NAMALWA (cell line): Measurements from ENCODE around the gene GAB4.
"Not testable (repeated sequence)": the region's sequence is repeated elsewhere in the genome, so short reads cannot be mapped to it uniquely, and the experiment has no call there.

Experiments used
- DNase-seq: peaks from one replicate; pipeline ENCODE4 v3.0.0-alpha.2; 2015; ENCODE audit warnings: low spot score

The GAB4 gene, protein sequence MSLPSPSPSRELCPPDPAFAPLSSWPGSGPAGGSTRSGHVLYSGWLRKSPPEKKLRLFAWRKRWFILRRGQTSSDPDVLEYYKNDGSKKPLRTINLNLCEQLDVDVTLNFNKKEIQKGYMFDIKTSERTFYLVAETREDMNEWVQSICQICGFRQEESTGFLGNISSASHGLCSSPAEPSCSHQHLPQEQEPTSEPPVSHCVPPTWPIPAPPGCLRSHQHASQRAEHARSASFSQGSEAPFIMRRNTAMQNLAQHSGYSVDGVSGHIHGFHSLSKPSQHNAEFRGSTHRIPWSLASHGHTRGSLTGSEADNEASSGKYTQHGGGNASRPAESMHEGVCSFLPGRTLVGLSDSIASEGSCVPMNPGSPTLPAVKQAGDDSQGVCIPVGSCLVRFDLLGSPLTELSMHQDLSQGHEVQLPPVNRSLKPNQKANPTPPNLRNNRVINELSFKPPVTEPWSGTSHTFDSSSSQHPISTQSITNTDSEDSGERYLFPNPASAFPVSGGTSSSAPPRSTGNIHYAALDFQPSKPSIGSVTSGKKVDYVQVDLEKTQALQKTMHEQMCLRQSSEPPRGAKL

DNA sequence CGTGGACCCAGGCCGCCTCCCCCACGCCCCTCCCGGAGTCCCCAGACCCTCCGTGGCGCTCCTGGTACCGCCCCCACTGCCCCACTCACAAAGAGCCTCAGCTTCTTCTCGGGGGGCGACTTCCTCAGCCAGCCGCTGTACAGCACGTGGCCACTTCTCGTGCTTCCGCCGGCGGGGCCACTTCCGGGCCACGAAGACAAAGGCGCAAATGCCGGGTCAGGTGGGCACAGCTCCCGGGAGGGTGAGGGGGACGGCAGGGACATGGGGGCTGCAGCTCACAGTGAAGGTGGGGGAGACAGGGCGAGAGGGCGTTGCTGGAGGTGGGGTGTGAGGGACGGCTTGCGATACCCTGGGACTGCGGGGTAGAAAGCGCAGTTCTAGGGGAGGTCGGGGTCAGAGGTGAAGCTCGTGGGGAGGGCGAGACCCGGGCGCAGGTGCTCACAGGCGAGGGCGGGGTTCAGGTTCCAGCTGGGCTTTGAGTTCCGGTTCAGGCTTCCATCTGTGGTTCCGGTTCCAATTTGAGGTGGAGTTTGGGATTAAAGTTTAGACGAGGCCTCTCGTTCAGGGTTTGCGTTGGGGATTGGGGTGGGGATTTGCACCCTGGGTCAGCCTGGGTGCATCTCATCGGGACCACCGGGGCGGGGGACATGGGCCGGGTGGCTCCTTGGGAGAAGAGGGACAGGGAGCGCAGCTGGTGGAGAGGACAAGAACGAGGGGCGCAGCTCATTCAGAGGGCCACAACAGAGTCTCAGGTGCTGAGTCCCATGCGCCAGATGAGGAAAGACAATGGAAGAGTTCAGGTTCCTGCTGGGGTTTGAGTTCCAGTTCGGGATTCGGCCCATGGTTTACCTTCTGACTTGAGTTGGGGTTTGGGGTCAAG lies at the start of gene GAB4:
Gene GAB4, minus strand, starts transcription at position 371 of the 880 bp plus-strand sequence. Its CDS starts 108 bp downstream, at position 263.
- no peak for DNase-seq

DNA sequence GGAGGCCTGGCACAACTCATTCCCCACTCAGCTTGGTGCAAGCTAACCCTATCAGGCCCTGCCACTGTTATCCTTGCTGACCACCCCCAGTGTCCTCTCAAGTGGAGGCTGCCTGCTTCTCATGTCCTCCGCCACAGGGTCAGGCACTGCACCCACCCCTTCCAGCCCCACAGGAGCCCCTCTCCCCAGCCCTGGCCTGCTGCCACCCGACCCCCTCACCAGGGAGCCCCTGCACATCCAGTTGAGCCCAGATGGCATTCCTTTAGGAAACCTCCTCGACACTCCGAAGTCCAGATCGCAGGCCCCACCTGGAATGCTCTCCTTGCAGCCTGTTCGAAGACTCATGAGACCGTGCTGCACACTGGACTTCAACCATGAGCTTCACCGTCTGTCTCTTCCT lies 48.8 kb upstream of the GAB4 start:
- no peak for DNase-seq

DNA sequence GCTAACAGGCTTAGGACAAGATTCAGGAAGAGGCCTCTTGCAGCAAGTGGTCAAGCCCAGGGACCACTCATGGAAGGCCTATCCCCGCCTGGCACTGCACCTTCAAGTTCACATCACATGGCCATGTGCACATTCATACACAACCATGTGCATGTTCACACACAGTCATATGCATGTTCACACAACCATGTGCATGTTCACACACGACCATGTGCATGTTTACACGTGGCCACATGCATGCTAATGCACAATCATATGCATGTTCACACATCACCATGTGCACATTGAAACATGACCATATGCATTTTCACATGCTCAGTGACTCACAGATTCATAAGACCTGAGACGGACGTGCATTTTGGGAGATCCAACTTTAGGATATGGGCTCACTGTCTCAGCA lies 48.0 kb upstream of the GAB4 start:
- DNase-seq: no peak

DNA sequence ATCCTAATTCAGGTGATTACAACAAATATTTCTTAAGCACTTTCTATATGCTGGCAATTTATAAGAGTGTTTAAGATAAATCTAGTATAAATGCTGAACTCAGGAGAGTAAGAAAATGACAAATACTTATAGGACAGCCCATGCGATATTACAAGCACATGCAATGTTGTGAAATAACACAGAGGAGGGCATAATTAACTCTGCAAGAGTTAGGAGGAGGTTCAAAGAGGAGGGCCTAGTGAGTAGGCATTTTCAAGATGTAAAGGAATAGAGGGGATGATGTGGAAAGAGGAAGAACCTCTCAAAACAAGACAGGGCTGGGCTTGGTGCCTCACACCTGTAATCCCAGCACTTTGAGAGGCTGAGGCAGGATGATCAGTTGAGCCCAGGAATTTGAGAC lies 39.6 kb upstream of the GAB4 start:
- DNase-seq: no peak

DNA sequence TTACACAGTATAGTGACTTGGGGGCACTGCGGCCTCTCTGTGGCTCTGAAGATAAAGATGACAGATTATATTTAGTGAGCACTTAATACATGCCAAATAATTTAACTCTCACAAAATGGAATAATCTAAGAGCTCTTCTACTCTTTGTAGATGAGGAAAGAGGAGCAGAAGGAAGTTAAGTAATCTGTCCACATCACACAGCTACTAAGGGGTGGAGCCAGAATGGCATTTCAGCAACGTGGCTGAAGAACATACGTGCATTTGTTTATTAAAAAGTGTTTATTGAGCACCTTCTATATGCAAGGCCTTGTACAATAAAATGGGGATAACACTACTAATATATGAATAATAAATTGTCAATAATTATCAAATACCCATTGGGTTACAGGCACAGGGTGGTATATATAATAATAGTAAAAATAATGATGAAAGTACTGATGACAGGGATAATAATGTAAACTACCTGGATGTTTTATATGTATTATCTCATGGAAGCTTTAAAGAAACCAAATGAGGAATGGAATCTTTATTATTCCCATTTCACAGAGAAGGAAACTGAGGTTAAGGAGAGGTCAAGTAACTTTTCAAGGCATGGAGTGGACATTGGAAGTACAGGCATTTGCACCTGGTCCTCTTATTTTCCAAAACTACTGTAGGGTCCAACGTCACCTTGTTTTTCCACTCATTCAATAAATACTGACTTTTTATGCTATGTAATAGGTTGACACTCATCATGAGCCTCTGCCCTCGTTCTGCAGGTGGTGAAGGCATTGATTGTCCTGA lies 38.7 kb upstream of the GAB4 start:
- no peak for DNase-seq

DNA sequence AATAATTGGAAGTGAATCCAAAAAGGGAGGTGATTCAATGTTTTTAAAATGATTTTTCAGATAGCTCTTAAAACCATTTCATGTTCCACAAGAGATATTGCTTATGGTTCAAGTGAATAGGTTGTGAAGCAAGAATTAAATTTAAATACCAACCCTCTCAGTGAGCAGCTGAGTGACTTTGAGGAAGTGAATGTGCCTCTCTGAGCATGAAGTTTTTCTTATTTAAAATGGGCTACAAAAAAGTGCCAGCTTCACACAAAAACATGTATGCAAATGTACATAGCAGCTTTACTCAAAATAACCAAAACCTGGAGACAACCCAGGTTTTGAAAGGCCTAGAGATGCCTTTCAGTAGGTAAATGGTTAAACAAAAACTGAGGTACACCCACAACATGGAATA lies 35.5 kb upstream of the GAB4 start:
- peak; percentile 40 for DNase-seq

DNA sequence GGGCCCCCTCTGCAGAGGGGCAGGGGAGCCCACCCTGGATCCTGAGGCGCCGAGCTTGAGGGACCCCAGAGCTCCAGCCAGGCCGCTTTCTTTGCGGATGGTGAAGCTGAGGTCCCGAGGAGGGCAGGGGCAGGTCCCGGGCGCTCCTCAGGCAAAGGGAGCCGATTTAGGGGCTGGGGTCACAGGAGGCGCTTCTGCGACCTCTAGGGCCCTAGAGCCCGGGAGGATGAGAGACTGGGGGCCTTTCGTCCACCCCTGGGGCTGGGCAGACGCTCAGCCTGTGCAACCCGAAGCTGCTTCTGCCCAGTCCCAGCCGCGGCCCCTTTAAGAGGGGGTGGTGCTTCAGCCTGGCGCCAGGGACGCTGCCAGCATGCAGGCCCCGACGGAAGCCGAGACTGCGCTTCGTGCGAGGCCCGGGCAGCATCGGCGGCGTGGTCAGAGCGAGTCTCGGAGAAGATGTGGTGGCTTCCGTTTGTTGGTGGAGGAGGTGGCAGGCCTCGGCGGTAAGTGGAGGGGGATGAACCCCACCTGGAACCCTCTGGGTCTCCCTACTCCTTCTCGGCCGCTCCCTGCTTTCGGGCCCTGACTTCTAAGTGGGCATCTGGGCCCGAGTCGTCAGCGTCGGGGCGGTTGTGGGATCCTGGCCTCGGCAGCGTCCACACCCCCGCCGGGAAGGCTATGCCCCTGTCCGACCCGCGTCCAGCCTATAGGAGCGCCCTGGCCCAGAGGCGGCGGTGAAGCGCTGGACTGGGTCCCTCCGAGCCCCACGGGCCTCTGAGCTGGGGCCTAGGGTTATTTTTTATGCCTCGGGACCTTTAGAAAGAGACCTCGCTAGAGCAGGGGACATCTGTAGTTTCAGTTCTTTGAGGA lies 29.1 kb upstream of the GAB4 start:
- peak; percentile 58 for DNase-seq

DNA sequence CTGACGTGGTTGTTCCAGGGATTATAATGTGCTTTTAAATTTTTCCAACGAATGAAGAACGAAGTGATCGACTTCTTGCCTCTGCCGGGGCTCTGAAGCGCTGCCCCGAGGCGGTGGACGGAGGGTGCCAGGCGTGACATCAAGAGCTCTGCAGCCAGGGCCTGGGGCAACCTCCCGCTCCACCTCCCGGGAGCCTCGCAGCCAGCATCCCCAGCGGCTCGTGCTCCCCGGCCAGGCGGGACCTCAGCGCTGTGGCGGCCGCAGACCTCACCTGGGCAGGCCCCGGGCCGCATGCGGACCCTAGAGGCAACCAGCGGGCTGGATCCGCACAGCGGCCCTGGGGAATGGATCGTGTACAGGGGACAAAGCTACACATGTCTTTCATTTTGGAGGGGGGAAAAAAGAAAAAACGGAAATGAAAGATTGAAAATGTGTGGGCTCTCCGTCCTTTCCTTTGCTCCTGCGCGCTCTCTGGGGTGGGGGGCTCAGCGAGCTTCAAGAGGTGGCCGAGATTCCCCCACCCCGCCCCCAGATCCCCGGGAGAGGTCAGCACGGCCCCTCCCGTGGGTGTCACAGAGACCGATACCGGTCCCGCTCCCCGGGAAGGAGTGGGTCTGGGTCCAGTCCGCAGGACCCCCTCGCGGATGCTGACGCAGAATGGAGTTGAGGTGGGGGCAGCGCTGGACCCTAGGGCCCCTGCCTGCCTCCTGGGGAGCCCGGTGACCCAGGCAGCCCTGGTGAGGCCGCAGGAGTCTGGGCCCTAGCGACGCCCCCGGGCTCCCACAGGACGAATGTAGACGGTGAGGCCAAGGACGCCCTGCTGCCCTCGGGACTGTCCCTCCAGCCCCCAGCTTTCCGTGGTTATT lies 28.2 kb upstream of the GAB4 start:
- DNase-seq: not testable (repeated sequence)

DNA sequence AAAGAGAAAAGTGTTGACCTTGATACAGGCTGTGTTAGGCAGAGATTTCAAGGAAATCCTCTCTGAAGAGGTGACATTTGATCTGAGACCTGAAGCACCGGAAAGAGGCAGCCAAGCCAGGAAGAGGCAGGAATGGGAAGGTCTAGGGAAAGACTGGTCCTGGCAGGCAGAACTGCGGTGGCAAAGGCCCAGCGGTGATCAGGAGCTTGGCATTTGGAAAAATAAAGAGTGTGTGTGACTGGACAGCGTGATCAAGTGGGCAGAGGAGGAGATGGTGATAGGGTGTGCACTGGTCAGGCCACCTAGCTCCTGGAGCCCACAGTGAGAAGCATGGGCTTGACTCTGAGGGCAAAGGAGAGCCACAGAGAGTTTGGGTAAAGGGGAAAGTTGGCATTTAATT lies 27.2 kb upstream of the GAB4 start:
- DNase-seq: no peak

DNA sequence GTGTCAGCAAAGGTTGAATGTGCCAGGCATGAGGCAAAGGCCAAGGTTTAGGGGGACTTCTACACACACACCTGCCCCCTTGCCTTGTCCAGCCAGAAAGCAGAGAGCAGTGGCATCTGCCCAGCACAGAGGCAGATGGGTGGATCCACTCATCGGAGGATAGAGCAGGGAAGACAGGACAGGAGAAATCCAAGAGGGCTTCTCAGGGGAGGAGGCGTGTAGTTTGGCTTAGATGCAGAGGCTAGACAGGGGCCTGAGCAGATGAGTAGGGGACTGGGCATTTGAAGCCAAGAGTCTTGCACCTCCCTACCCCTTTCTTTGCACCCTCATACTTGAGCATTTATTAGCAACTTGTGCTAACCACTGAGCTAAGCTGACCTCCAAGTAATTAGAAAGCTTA lies 26.5 kb upstream of the GAB4 start:
- not testable (repeated sequence) for DNase-seq

DNA sequence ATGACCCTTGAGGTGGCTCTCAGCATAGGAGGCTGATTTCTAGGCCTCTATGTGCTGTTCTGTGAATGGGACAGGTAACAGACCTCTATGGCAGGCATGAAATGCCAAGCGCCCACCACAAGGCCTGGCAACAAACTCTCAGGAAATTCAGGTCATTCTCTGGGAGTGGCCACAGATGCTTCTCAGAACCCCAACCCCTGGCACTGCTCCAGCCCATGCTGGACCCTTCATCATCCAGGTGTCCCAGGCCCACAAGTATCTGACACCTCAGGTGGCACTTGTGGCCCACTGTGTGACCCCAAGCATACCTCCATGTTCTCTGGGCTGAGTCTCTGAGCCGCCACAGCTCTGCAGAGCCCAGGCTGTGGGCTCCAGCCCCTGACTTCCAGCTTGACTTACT lies 24.3 kb upstream of the GAB4 start:
- not testable (repeated sequence) for DNase-seq

DNA sequence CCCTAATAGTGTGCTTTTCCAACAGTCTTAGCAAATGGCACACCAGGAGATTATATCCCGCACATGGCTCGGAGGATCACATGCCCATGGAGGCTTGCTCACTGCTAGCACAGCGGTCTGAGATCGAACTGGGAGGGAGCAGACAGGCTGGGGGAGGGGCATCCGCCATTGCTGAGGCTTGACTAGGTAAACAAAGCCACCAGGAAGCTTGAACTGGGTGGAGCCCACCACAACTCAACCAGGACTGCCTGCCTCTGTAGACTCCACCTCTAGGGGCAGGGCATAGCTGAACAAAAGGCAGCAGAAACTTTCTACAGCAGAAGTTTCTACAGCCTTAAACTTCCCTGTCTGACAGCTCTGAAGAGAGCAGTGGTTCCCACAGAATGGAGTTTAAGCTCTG lies 16.4 kb upstream of the GAB4 start:
- DNase-seq: peak; percentile 38

DNA sequence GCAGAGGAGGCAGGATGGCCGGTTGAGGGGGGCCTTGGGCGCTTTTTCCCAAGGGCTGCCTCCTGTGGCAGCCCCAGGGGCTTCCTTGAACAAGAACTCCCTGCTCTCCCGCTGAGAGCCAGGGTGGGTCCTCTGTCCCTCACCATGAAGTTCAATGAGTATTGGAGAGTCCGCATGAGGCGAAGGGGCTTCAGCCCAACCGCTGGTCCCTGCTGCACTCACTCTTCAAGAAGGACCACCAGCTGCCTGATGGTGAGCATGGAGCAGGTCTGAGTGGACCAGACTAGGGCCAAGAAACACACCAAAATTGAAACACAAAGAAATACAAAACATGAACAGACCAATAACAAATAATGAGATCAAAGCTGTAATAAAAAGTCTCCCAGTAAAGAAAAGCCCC lies 7.5 kb upstream of the GAB4 start:
- not testable (repeated sequence) for DNase-seq

DNA sequence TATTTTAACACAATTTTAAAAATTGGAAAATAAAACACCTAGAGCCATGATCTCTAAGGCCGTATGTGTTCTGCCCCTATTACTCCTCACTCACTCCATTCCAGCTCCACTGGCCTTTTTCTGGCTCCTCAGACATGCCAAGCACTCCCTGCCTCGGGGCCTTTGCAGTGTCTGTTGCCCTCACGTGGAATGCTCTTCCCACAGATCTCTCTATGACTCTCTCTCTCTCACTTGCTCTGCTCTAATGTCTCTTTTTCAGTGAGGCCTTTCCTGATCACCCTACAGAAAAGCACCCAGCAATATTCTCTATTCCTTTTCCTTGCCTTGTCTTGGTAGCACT lies 6.0 kb upstream of the GAB4 start:
- not testable (repeated sequence) for DNase-seq

DNA sequence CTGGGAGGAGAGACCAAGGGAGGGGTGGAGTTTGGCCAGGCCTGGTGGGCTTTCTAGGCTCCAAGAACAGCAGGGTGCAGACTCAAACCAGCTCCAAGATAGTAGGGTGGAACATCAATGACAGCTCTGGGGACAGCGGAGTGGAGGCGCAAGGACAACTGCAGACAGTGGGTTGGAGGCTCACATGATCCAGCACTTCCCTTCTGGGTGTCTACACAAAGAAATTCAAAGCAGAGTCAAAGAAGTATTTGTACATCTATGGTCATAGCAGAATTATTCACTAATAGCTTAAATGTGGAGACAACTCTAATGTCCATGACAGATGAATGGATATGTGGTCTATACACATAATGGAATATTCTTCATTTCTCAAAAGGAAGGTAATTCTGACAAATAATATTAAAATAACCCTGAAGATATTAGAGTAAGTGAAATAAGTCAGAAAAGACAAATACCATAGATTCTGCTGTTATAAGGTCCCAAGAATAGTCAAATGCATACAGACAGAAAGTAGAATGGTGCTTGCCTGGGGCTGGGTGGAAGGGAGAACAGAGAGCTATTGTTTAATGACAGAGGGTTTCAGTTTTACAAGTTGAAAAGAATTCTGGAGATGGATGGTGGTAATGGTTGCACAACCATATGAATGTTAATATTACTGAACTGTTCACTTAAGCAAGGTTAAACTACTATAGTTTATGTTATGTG lies 5.5 kb upstream of the GAB4 start:
- DNase-seq: no peak

DNA sequence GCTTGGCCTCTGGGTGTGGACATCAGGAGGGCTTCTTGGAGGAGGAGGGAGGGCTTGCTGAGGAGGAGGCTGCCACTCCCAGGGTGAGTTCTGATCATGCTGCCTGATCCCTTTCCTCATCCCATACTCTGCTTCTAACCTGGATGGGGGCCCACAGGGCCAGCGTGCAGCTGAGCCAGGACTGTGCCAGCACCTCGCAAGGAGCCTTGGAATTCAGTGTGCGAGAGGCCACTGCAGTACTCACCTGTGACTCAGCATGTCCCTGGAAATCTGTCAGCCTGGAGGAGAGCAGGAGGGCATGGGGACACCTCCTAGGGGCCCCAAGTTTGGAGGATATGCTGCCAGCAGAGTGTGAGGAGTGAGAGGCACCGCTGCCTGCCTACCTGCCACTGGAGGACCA lies 4.2 kb upstream of the GAB4 start:
- DNase-seq: no peak

DNA sequence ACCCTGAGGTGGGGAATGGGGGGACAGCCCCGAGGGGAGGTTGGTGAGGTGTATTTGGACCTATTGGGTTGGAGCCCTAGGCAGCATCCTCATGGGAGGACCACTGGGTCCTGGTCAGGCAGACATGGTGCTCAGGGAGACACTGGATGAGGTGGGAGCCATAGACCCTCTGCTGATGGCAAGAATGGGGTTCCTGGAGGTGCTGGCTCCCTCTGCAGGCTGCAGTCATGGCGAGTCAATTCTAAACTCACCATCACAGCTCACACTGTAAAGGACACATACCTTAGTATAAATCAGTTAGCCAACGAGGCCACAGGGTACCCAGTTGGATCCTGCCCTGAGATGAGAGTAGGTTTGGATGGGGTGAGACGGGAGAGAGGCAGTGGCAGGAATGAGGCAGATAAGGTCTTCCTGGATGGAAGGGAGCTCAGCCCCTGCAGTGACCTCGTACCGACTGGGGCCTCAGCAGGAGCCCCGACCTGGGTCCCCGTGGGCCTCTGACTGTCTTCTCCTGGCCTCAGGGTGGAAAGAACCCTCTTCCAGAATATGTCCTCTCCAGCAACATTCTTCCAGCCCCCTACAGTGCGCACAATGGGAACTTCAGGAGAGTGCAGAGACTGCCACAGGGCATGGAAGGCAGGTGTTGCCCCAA lies 1.7 kb upstream of the GAB4 start:
- peak; percentile 21 for DNase-seq

DNA sequence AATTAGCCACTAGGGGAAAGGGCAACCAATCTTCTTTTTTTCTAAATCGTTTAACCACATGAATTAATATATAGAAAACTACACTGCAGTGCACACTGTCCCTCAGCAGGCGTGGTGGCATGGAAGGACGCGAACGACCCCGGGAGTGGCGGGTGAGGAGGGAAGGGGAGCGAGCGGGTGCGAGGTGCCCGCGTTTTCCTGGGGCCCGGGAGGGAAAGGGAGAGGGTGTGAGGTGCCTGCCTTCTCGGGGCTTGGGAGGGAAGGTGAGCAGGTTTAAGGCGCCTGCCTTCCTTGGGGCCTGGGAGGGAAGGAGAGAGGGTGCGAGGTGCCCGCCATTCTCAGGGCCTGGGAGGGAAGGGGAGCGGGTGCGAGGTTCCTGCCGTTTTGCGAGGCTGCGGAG lies 765 bp downstream of the GAB4 start:
- no peak for DNase-seq

DNA sequence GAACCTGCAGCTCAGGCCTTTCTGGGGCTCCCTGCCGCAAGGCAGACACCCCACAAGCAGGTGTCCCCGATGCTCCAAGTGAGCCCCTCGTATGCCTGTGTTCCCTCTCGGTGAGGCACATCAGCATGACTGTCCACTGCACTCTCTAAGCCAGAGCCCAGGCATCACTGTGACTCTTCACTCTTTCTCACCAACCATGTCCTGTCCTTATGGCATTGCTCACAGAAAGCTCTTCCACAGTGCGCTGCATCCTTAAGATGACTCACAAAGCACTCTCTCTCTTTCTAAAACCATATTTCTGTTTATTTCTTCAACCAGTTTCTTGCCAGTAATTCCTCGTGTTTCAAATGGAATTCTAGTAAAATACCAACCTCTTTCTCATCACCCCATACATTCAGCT lies 18.1 kb downstream of the GAB4 start:
- DNase-seq: no peak
